B cell (primary cell): Measurements from ENCODE around the gene KTN1.

ENCODE experiments used
- CTCF ChIP-seq: fragments of 200-600 bp; IDR thresholded peaks from one replicate; pipeline ENCODE4 v1.8.0; 2022; ENCODE audit warnings: antibody characterized with exemption, mild to moderate bottlenecking
- EZH2 ChIP-seq: IDR thresholded peaks from 2 replicates; pipeline ENCODE4 v1.6.1; 2012; ENCODE audit warnings: borderline replicate concordance, low read depth, mild to moderate bottlenecking, moderate library complexity, low read length; ENCODE audit not compliant: insufficient read depth, poor library complexity, severe bottlenecking

GRCh38 chr14:55553791-55554190, 26.2 kb upstream of the KTN1 start:
- TF ChIP-seq CTCF: no peak
- no peak for TF ChIP-seq EZH2
